BLaER1 treated with 17β-estradiol and CSF1 and Interleukin-3, amounts not matched to agents 10 nM and 100 nM (cell line): ENCODE results near the gene ACOT6.
A peak's percentile ranks its signal among the peaks of the same experiment; 100 is the strongest.

Experiments used
- H3K27ac ChIP-seq, 11 experiments: shearing (Covaris generic); formaldehyde crosslinking; 2 replicates each; pipeline ENCODE4 v1.8.1; 2022
- H3K27me3 ChIP-seq, 11 experiments: shearing (Covaris generic); formaldehyde crosslinking; 2 replicates each; pipeline ENCODE4 v1.8.1; 2022
- H3K36me3 ChIP-seq, 11 experiments: shearing (Covaris generic); formaldehyde crosslinking; 2 replicates each; pipeline ENCODE4 v1.8.1; 2022
- H3K4me1 ChIP-seq, 10 experiments: shearing (Covaris generic); formaldehyde crosslinking; 2 replicates each; pipeline ENCODE4 v1.8.1; 2022
- H3K4me2 ChIP-seq, 11 experiments: shearing (Covaris generic); formaldehyde crosslinking; 2 replicates each; pipeline ENCODE4 v1.8.1; 2022
- H3K4me3 ChIP-seq, 10 experiments: shearing (Covaris generic); formaldehyde crosslinking; 2 replicates each; pipeline ENCODE4 v1.8.1; 2022
- H3K9ac ChIP-seq, 11 experiments: shearing (Covaris generic); formaldehyde crosslinking; 2 replicates each; pipeline ENCODE4 v1.8.1; 2022
- H3K9me3 ChIP-seq, 11 experiments: shearing (Covaris generic); formaldehyde crosslinking; replicated peaks in 1 of 11; 2 replicates each; pipeline ENCODE4 v1.8.1; 2022
- H4K20me1 ChIP-seq, 11 experiments: shearing (Covaris generic); formaldehyde crosslinking; 2 replicates each; pipeline ENCODE4 v1.8.1; 2022
- Cebpa-rat ChIP-seq, 11 experiments: shearing (Covaris generic); IDR thresholded peaks; 2 replicates each; pipeline ENCODE4 v1.8.1; 2022

Gene ACOT6

DNA sequence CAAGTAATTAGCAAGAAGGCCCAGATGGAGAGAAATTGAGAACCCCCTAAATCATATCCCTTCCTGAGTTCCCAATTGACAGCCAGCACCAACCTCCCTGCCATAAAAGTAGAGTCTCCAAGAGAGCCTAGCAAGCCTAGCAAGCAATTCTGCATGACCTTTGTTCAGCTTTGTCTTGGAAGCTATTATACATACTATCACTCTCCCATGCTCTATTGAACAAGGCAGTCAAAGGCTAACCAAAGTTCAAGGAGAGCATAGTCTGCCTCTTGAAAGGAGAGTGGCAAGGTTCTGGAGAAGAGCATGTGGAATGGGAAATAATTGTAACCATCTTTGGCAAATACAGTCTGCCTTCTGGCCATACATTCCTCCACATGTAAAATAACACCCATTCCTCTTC is 12.8 kb upstream of the ACOT6 start:
- H4K20me1 ChIP-seq, result no peaks in the 10 kb centered on the region
- no peaks in the 10 kb centered on the region for H3K36me3 ChIP-seq
- TF ChIP-seq Cebpa-rat (IDR thresholded peaks at IDR 0.05), result no peak
- no peak overlapping the region for H3K4me2 ChIP-seq
- no peak overlapping the region for H3K4me3 ChIP-seq
- H3K27ac ChIP-seq, result no peak overlapping the region
- H3K4me1 ChIP-seq, result no peaks in the 10 kb centered on the region
- H3K9me3 ChIP-seq, result peaks cover 0 to 1% (median 0%) of the 10 kb centered on the region in 11 experiments; a peak in 1 of 22 replicates
- H3K9ac ChIP-seq, result no peak overlapping the region
- H3K27me3 ChIP-seq, result no peaks in the 10 kb centered on the region

DNA sequence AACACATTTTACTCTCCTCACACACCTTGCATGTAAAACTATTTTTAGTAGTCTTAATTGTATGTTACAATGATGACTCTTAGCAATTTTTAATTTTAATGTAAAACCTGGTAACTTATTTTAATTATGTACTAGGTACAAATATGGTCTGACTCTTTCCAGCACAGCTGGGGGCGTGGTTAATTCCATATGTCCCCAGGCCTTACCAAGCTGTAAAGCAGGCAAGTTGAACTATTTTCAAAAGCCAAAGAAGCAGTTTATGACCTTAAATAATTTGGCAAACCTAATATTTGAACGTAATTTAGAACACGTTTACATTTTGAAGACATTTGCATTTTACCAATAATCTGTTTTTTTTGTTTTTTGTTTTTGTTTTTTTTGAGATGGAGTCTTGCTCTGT is 9.3 kb upstream of the ACOT6 start:
- Histone ChIP-seq H4K20me1 (no peaks in the 10 kb centered on the region), H3K27me3 (no peaks in the 10 kb centered on the region), H3K4me3 (no peak overlapping the region), H3K27ac (no peak overlapping the region), H3K4me1 (no peaks in the 10 kb centered on the region), H3K36me3 (no peaks in the 10 kb centered on the region), H3K9ac (no peak overlapping the region), H3K9me3 (peaks cover 7 to 33% (median 21%) of the 10 kb centered on the region in 11 experiments; a peak in 18 of 22 replicates), H3K4me2 (no peak overlapping the region)
- no peak for TF ChIP-seq Cebpa-rat (IDR thresholded peaks at IDR 0.05)

DNA sequence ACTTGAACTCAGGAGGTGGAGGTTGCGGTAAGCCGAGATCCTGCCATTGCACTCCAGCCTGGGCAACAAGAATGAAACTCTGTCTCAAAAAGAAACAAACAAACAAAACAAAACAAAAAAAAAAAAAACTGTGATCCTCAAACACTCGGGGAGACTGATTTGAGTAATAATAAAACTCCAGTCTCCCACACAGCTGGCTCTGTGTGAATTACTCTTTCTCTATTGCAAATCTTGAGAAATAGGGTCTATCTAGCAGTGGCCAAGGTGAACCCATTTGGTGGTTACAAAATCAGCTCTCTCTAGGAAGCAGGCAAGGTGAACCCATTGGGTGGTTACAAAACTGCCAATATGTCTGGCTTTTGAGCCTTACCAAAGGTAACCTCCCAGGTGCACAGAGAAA is 6.0 kb upstream of the ACOT6 start:
- H3K9ac ChIP-seq, result no peak overlapping the region
- no peak overlapping the region for H3K4me3 ChIP-seq
- H3K4me1 ChIP-seq, result no peaks in the 10 kb centered on the region
- no peaks in the 10 kb centered on the region for H4K20me1 ChIP-seq
- TF ChIP-seq Cebpa-rat (IDR thresholded peaks at IDR 0.05), result no peak
- H3K27me3 ChIP-seq, result peaks cover 3 to 9% (median 6%) of the 10 kb centered on the region in 11 experiments; a peak in 21 of 22 replicates
- no peak overlapping the region for H3K4me2 ChIP-seq
- no peaks in the 10 kb centered on the region for H3K36me3 ChIP-seq
- H3K27ac ChIP-seq, result no peak overlapping the region
- H3K9me3 ChIP-seq, result peaks cover 7 to 34% (median 22%) of the 10 kb centered on the region in 11 experiments; a peak in 19 of 22 replicates

DNA sequence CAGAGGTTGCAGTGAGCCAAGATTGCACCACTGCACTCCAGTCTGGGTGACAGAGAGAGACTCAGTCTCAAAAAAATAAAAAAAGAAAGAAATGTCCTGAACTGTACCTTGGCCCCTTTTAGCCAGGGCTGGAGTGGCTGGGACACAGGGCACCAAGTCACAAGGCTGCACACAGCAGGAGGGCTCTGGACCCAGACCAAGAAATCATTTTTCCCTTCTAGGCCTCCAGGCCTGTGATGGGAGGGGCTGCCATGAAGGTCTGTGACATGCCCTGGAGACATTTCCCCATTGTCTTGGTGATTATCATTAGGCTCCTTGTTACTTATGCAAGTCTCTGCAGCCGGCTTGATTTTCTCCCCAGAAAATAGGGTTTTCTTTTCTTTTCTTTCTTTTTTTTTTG is 5.1 kb upstream of the ACOT6 start:
- no peak for TF ChIP-seq Cebpa-rat (IDR thresholded peaks at IDR 0.05)
- H3K27ac ChIP-seq, result no peak overlapping the region
- no peak overlapping the region for H3K4me3 ChIP-seq
- H3K36me3 ChIP-seq, result no peaks in the 10 kb centered on the region
- H3K4me1 ChIP-seq, result peaks cover 0 to 8% (median 2%) of the 10 kb centered on the region in 10 experiments; a peak in 5 of 20 replicates
- H3K4me2 ChIP-seq, result no peak overlapping the region
- H3K27me3 ChIP-seq, result peaks cover 13 to 19% (median 16%) of the 10 kb centered on the region in 11 experiments
- H3K9me3 ChIP-seq, result peaks cover 7 to 34% (median 22%) of the 10 kb centered on the region in 11 experiments; a peak in 19 of 22 replicates
- H4K20me1 ChIP-seq, result no peaks in the 10 kb centered on the region
- H3K9ac ChIP-seq, result no peak overlapping the region

DNA sequence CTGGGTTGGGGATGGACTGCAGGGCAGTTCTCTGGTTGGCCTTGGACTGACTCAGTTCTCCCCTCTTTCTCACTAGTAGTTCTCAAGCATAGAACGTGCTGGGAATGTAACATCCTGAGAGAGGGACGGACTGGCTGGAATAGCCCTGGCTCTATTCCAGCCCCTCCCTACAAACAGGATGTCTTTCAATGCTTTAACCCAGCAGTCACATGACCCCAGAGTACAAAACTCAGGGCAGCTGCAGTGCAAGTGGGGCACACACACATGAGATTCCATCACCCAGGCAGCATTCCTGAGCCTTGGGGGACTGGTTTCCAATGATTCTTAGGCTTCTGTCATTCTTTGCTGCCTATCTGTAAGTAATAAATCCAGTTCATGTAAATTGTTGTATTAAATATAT is 1.6 kb upstream of the ACOT6 start:
- no peaks in the 10 kb centered on the region for H4K20me1 ChIP-seq
- H3K4me1 ChIP-seq, result peaks cover 0 to 18% (median 6%) of the 10 kb centered on the region in 10 experiments; a peak in 10 of 20 replicates
- H3K27me3 ChIP-seq, result peaks cover 27 to 41% (median 36%) of the 10 kb centered on the region in 11 experiments
- H3K4me3 ChIP-seq, result no peak overlapping the region
- no peaks in the 10 kb centered on the region for H3K36me3 ChIP-seq
- no peak overlapping the region for H3K9ac ChIP-seq
- H3K27ac ChIP-seq, result no peak overlapping the region
- TF ChIP-seq Cebpa-rat (IDR thresholded peaks at IDR 0.05), result no peak
- no peak overlapping the region for H3K4me2 ChIP-seq
- peaks cover 7 to 26% (median 21%) of the 10 kb centered on the region in 11 experiments; a peak in 19 of 22 replicates for H3K9me3 ChIP-seq

DNA sequence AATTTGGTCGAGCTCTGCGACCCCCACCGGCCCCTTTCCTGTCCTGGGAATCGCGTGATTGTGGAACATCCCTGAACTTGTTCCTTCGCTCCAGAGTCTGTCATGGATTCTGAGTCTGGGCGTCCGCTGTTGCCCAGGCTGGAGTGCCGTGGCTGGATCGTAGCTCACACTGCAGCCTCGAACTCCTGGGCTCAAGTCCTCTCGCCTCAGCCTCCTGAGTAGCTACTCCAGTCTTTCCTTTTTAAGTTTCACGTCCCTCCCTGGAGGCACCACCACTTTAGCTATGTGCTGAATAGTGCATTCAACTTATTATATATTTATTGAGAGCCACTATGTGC is 698 bp downstream of the ACOT6 start:
- TF ChIP-seq Cebpa-rat (IDR thresholded peaks at IDR 0.05), result no peak
- peaks cover 0 to 18% (median 6%) of the 10 kb centered on the region in 10 experiments; a peak in 10 of 20 replicates for H3K4me1 ChIP-seq
- H3K9me3 ChIP-seq, result peaks cover 0 to 7% (median 4%) of the 10 kb centered on the region in 11 experiments; a peak in 6 of 22 replicates
- peak overlapping the region; percentile 57 to 77 (median 66) for H3K4me3 ChIP-seq
- peak overlapping the region; percentile 41 to 76 (median 65); a peak in 20 of 22 replicates for H3K9ac ChIP-seq
- no peaks in the 10 kb centered on the region for H3K36me3 ChIP-seq
- no peaks in the 10 kb centered on the region for H4K20me1 ChIP-seq
- peak overlapping the region in 2 of 11 experiments; percentile 6 to 40; a peak in 1 of 22 replicates for H3K27ac ChIP-seq
- peaks cover 27 to 41% (median 36%) of the 10 kb centered on the region in 11 experiments for H3K27me3 ChIP-seq
- H3K4me2 ChIP-seq, result peak overlapping the region; percentile 71 to 94 (median 84)

DNA sequence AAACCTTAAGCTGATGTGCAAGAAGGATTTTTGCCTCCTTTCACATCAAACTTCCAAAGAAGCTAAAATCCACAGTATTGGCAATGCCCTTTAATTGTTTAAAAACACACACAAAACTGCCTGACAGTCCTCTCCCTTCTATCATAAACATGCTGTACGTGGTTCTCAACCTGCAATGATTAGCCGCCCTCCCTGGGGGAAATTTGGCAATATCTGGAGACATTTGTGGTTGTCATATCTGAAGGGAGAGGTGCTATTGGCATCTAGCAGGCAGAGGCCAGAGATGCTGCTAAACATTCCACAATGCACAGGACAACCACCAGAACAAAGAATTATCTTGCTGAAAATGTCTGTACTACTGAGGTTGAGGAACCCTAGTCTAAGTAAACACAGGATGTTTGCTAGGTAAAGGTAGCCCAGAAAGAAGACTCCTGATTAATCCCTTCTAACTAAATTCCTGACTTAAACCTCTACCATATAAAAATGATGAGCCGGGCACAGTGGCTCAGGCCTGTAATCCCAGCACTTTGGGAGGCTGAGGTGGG is 1.2 kb downstream of the ACOT6 start:
- peak in 1 of 11 experiments; percentile 8; a peak in 1 of 22 replicates for TF ChIP-seq Cebpa-rat (IDR thresholded peaks at IDR 0.05)
- Histone ChIP-seq H3K4me3 (peak overlapping the region in 2 of 10 experiments; percentile 69 to 70; a peak in 4 of 20 replicates), H3K9me3 (peaks cover 0 to 7% (median 4%) of the 10 kb centered on the region in 11 experiments; a peak in 5 of 22 replicates), H4K20me1 (no peaks in the 10 kb centered on the region), H3K4me2 (peak overlapping the region in 9 of 11 experiments; percentile 71 to 94 (median 84); a peak in 15 of 22 replicates), H3K27ac (no peak overlapping the region), H3K4me1 (peaks cover 0 to 18% (median 6%) of the 10 kb centered on the region in 10 experiments; a peak in 10 of 20 replicates), H3K36me3 (no peaks in the 10 kb centered on the region), H3K27me3 (peaks cover 27 to 41% (median 36%) of the 10 kb centered on the region in 11 experiments), H3K9ac (no peak overlapping the region)

DNA sequence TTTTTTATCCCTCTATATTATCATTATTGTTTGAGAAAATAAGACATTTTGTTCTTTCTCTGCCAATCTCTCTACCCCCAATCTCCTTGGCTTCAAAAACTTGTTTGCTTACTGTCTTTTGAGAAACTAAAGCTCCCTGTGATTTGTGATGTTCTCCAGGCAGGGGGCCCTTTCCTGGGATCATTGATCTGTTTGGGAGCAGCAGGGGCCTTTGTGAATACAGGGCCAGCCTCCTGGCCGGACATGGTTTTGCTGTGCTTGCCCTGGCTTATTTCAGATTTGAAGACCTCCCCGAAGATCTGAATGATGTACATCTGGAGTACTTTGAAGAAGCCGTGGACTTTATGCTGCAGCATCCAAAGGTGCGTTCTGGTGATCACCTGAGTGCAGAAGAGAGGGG is 4.5 kb downstream of the ACOT6 start:
- no peak overlapping the region for H3K27ac ChIP-seq
- H3K9me3 ChIP-seq, result no peaks in the 10 kb centered on the region
- H4K20me1 ChIP-seq, result no peaks in the 10 kb centered on the region
- no peak overlapping the region for H3K4me2 ChIP-seq
- peaks cover 0 to 16% (median 6%) of the 10 kb centered on the region in 10 experiments; a peak in 10 of 20 replicates for H3K4me1 ChIP-seq
- no peak overlapping the region for H3K9ac ChIP-seq
- TF ChIP-seq Cebpa-rat (IDR thresholded peaks at IDR 0.05), result no peak
- peaks cover 19 to 27% (median 24%) of the 10 kb centered on the region in 11 experiments for H3K27me3 ChIP-seq
- H3K4me3 ChIP-seq, result no peak overlapping the region
- H3K36me3 ChIP-seq, result no peaks in the 10 kb centered on the region

DNA sequence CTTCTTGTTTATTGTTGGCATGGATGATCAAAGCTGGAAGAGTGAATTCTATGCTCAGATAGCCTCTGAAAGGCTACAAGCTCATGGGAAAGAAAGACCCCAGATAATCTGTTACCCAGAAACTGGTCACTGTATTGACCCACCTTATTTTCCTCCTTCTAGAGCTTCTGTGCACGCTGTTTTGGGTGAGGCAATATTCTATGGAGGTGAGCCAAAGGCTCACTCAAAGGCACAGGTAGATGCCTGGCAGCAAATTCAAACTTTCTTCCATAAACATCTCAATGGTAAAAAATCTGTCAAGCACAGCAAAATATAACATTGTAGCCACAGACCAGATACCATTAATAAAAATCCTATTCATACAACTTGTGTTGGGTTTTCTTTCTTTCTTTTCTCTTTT is 7.2 kb downstream of the ACOT6 start:
- H4K20me1 ChIP-seq, result no peaks in the 10 kb centered on the region
- H3K4me1 ChIP-seq, result peaks cover 5 to 10% (median 7%) of the 10 kb centered on the region in 10 experiments; a peak in 14 of 20 replicates
- peaks cover 9 to 14% (median 13%) of the 10 kb centered on the region in 11 experiments; a peak in 18 of 22 replicates for H3K9me3 ChIP-seq
- no peak overlapping the region for H3K9ac ChIP-seq
- no peak overlapping the region for H3K4me2 ChIP-seq
- no peak overlapping the region for H3K4me3 ChIP-seq
- H3K36me3 ChIP-seq, result no peaks in the 10 kb centered on the region
- no peaks in the 10 kb centered on the region for H3K27me3 ChIP-seq
- no peak for TF ChIP-seq Cebpa-rat (IDR thresholded peaks at IDR 0.05)
- no peak overlapping the region for H3K27ac ChIP-seq
